CD4-positive, alpha-beta T cell (primary cell): ENCODE results near the gene FCMR. TPM values are rescaled to one million over a fixed set of nuclear protein-coding genes. Genes with fewer than 3 reads are reported as not detected.

Experiments
- ATAC-seq: fragments of 200-7000 bp; cut with Tn5 transposase; one replicate; pipeline ENCODE4 v1.10.0; 2022; ENCODE audit warnings: mild to moderate bottlenecking; ENCODE audit not compliant: poor library complexity
- CTCF ChIA-PET: fragments of 350-600 bp; sonication (Branson Sonifier 250); formaldehyde crosslinking; loops from one replicate; lab custom pipeline; 2021; ENCODE audit warnings: antibody characterized with exemption, inconsistent platforms; lab: Charles Lee
- POLR2A ChIA-PET: fragments of 350-600 bp; sonication (Branson Sonifier 250); formaldehyde crosslinking; loops from one replicate; lab custom pipeline; 2021; ENCODE audit warnings: antibody characterized with exemption, inconsistent platforms; lab: Charles Lee
- DNase-seq, 14 experiments: peaks; one replicate each; pipeline ENCODE4 v3.0.0-alpha.2; 2013 to 2020; ENCODE audit warnings: mixed read lengths in 2 of 14
- H3K27ac ChIP-seq, 2 donors: one replicate each; pipeline versions ENCODE4 v1.5.1 to v1.7.0; 2013; ENCODE audit warnings: low read length in 2 of 2, low read depth in 1 of 2, mild to moderate bottlenecking in 1 of 2
- H3K27me3 ChIP-seq, 2 experiments: 1 replicate in 1 of 2; 2 replicates in 1 of 2; pipeline versions ENCODE4 v1.6.1 to v1.7.0; 2013; ENCODE audit warnings: low read length in 2 of 2, control low read depth in 1 of 2, mild to moderate bottlenecking in 1 of 2, moderate library complexity in 1 of 2; ENCODE audit not compliant: insufficient read depth in 2 of 2, control insufficient read depth in 1 of 2
- H3K36me3 ChIP-seq: one replicate; pipeline ENCODE4 v1.6.1; 2013; ENCODE audit warnings: low read length, control low read depth; ENCODE audit not compliant: insufficient read depth
- H3K4me1 ChIP-seq: one replicate; pipeline ENCODE4 v1.6.1; 2013; ENCODE audit warnings: low read length, control low read depth; ENCODE audit not compliant: insufficient read depth
- H3K4me3 ChIP-seq: one replicate; pipeline ENCODE4 v1.5.1; 2013; ENCODE audit warnings: mild to moderate bottlenecking, low read length, moderate library complexity
- H3K9me3 ChIP-seq, 2 experiments: 1 replicate in 1 of 2; 2 replicates in 1 of 2; pipeline versions ENCODE4 v1.6.1 to v1.7.0; 2013; ENCODE audit warnings: low read length in 2 of 2, mild to moderate bottlenecking in 2 of 2, control low read depth in 1 of 2, moderate library complexity in 1 of 2; ENCODE audit not compliant: control insufficient read depth in 1 of 2, insufficient read depth in 1 of 2
- H3K27ac Mint-ChIP-seq: one replicate; pipeline ENCODE4 v1.8.0; 2020; ENCODE audit warnings: mixed read lengths
- H3K27me3 Mint-ChIP-seq: one replicate; pipeline ENCODE4 v1.8.0; 2021; ENCODE audit warnings: mixed read lengths
- H3K36me3 Mint-ChIP-seq: one replicate; pipeline ENCODE4 v1.8.0; 2021; ENCODE audit warnings: low read depth, mixed read lengths
- H3K4me1 Mint-ChIP-seq: one replicate; pipeline ENCODE4 v1.8.0; 2021; ENCODE audit warnings: low read depth, mixed read lengths
- H3K4me3 Mint-ChIP-seq: one replicate; pipeline ENCODE4 v1.8.0; 2020; ENCODE audit warnings: mild to moderate bottlenecking, mixed read lengths
- H3K9me3 Mint-ChIP-seq: one replicate; pipeline ENCODE4 v1.8.0; 2020; ENCODE audit warnings: mixed read lengths
- intact Hi-C, 2 experiments: fragments of 100-400 bp; cut with DNase I in 1 of 2; cut with micrococcal nuclease in 1 of 2; formaldehyde crosslinking; loops; one replicate each; pipeline versions ENCODE4 v1.15.1 to v1.9.0; 2023 to 2025; cut with DNase I, micrococcal nuclease
- total RNA-seq, 174 experiments: library from RNA in 2 of 174; stranded (reverse) in 2 of 174; gene quantifications; one replicate each; pipeline ENCODE4 v1.2.3 and lab custom pipeline; 2021 to 2026
- TF ChIP-seq, protein P1 (sequence below): fragments of 200-600 bp; IDR thresholded peaks from one replicate; pipeline ENCODE4 v1.8.0; 2022; ENCODE audit warnings: antibody characterized with exemption, mild to moderate bottlenecking

The FCMR gene
- total RNA-seq, 2 experiments from 2014 or later, result 171 to 186 TPM

DNA sequence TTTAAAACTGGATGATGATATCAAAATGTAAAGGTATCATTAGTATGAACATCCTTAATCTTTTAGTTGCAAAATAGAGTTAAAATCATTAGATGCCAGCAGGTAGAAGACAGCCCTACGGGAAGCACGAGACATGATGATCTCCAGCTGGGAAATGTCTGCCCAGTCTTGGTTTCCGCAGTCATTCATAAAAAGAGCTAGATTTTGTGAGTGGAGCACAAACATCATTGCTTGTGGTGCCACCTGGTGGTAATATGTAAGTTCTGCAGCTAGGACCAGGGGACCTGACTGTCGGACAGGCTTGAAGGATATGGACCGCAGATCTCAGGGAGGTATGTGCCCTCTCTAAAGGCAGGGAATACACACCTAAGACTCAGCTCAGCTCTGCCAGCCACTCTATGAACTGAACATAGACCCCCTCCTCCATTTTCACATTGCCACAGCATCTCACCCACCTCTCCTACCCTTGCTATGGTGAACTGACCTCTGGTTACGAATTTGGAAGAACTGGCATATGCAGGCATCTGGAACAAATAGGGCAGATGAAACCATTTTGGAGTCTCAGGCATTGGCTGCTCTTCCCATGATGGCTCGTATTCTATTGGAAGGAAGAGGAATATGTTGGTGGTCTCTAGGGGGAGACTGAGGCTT is 9.2 kb downstream of the FCMR start:
- H3K4me1 Mint-ChIP-seq, result peaks cover 92% of the 10 kb centered on the region
- no peaks in the 10 kb centered on the region for H3K27me3 Mint-ChIP-seq
- ChIA-PET CTCF (interaction anchor here (0.6 to 3.2 kb wide), 26 partner anchors 9 to 368 kb away, joined by 3 to 32 read pairs (median 5); partner anchors contain the start of genes FCMR, IL19 and IL20), POLR2A (interaction anchor here (0.7 to 12.9 kb wide), 21 partner anchors 9 to 355 kb away, joined by 3 to 384 read pairs (median 3); partner anchors contain the start of genes FCMR, IL10 and IL24)
- ATAC-seq (peak; percentile 38), DNase-seq (peak in 11 of 14 experiments; percentile 34 to 86 (median 56))
- peaks cover 97% of the 10 kb centered on the region for H3K4me1 ChIP-seq
- peak overlapping the region in 1 of 2 donors; percentile 39 for H3K27ac ChIP-seq
- H3K9me3 ChIP-seq, result no peaks in the 10 kb centered on the region
- TF ChIP-seq, protein P1, sequence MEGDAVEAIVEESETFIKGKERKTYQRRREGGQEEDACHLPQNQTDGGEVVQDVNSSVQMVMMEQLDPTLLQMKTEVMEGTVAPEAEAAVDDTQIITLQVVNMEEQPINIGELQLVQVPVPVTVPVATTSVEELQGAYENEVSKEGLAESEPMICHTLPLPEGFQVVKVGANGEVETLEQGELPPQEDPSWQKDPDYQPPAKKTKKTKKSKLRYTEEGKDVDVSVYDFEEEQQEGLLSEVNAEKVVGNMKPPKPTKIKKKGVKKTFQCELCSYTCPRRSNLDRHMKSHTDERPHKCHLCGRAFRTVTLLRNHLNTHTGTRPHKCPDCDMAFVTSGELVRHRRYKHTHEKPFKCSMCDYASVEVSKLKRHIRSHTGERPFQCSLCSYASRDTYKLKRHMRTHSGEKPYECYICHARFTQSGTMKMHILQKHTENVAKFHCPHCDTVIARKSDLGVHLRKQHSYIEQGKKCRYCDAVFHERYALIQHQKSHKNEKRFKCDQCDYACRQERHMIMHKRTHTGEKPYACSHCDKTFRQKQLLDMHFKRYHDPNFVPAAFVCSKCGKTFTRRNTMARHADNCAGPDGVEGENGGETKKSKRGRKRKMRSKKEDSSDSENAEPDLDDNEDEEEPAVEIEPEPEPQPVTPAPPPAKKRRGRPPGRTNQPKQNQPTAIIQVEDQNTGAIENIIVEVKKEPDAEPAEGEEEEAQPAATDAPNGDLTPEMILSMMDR, result peak; percentile 89
- H3K4me3 Mint-ChIP-seq, result peak overlapping the region; percentile 79
- H3K4me3 ChIP-seq, result no peak overlapping the region
- no peak overlapping the region for H3K27ac Mint-ChIP-seq
- no peaks in the 10 kb centered on the region for H3K27me3 ChIP-seq
- peaks cover 91% of the 10 kb centered on the region for H3K36me3 Mint-ChIP-seq
- peaks cover 94% of the 10 kb centered on the region for H3K36me3 ChIP-seq
- no peaks in the 10 kb centered on the region for H3K9me3 Mint-ChIP-seq
- intact Hi-C loops, result loop anchor here (1.0 to 10.0 kb wide), 10 partner anchors 18 to 438 kb away; partner anchors contain the start of genes IL20 (in 2 of the 2) and IKBKE (in 1 of the 2)

DNA sequence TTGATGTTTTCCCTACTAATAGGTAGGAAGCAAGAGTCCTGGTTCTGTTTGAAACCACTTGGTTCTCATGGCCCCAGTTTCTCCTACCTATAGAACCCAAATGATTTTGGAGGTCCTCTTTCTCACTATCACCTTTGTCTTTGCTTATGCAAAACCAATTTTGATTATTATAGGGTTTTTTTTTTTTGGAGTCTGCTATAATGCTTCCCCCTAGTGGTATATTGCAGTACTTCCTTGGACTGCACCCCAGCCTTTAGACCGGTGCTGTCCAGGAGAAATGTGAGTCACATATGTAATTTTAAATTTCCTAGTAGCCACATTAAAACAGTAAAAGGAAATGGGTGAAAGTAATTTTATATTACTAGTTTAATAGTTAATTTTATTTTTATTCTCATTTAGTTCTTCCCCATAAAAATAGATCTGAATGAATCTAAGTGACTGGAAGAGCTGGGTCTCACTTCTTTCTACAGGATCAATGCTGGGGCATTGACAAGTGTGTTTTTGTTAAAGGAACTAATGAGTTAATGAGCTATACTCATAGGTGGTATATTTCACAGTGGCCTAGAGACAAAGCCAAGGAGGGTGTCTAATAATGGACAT is 10.6 kb downstream of the FCMR start:
- H3K27ac ChIP-seq, result no peak overlapping the region
- Mint-ChIP-seq H3K27me3 (no peaks in the 10 kb centered on the region), H3K36me3 (peaks cover 91% of the 10 kb centered on the region), H3K4me1 (peaks cover 92% of the 10 kb centered on the region), H3K4me3 (peak overlapping the region; percentile 80), H3K27ac (no peak overlapping the region), H3K9me3 (no peaks in the 10 kb centered on the region)
- H3K4me1 ChIP-seq, result peaks cover 97% of the 10 kb centered on the region
- ChIA-PET CTCF (interaction anchor here (0.6 to 3.2 kb wide), 13 partner anchors 10 to 440 kb away, joined by 3 to 32 read pairs (median 5); partner anchors contain the start of gene FCMR), POLR2A (interaction anchor here (0.6 to 12.9 kb wide), 8 partner anchors 7 to 185 kb away, joined by 3 to 384 read pairs (median 14); partner anchors contain the start of genes FCMR and IL24)
- H3K27me3 ChIP-seq, result no peaks in the 10 kb centered on the region
- H3K9me3 ChIP-seq, result no peaks in the 10 kb centered on the region
- ATAC-seq (peak; percentile 42), DNase-seq (peak in 4 of 14 experiments; percentile 58 to 79 (median 71))
- intact Hi-C loops, result loop anchor here in 1 of 2 experiments (1.0 to 10.0 kb wide), 5 partner anchors 12 to 436 kb away; partner anchors contain the start of genes DYRK3 and IKBKE
- peaks cover 93% of the 10 kb centered on the region for H3K36me3 ChIP-seq
- no peak overlapping the region for H3K4me3 ChIP-seq
- TF ChIP-seq, protein P1, result peak; percentile 95

DNA sequence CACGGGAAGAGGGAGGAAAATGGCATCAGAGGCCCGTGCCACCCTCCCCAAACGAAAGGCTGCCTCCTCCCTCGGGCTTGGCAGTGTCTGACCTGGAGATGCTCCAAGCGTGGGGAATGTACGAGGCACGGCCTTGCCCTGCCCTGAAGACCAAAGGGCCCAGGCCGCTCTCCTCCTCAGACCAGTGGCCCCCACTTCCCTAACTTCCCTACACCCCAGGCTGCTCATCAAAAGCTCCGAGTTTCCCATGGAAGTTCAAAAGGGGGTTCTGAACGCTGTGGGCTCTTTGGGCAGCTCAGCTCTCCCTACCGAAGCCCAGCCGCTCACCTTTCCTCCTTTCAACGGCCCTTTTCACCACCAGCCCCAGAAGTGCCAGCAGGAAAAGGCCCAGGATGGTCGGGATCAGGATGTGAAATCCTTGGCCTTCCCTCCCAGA is 11.8 kb downstream of the FCMR start:
- peaks cover 95% of the 10 kb centered on the region for H3K4me1 ChIP-seq
- Mint-ChIP-seq H3K27me3 (no peaks in the 10 kb centered on the region), H3K4me1 (peaks cover 92% of the 10 kb centered on the region), H3K4me3 (peak overlapping the region; percentile 80), H3K9me3 (no peaks in the 10 kb centered on the region), H3K36me3 (peaks cover 91% of the 10 kb centered on the region), H3K27ac (no peak overlapping the region)
- H3K27ac ChIP-seq, result peak overlapping the region in 1 of 2 donors; percentile 39
- ChIA-PET POLR2A (interaction anchor here (0.9 to 13.4 kb wide), 20 partner anchors 7 to 182 kb away, joined by 3 to 384 read pairs (median 8); partner anchors contain the start of genes FCMR and IL24), CTCF (interaction anchor here (1.0 to 1.8 kb wide), 6 partner anchors 10 to 185 kb away, joined by 3 to 11 read pairs (median 4); partner anchors contain the start of gene IL20)
- no peak for DNase-seq
- ATAC-seq, result no peak
- H3K4me3 ChIP-seq, result peak overlapping the region; percentile 43
- TF ChIP-seq, protein P1, result no peak
- H3K9me3 ChIP-seq, result no peaks in the 10 kb centered on the region
- intact Hi-C loops, result loop anchor here in 1 of 2 experiments (2.0 to 10.0 kb wide), 4 partner anchors 53 to 435 kb away; partner anchors contain the start of genes DYRK3 and IKBKE
- H3K36me3 ChIP-seq, result peaks cover 87% of the 10 kb centered on the region
- no peaks in the 10 kb centered on the region for H3K27me3 ChIP-seq
